Urinary bladder (tissue), 4 donors: ENCODE measurements around the gene GNA12. TPM values are rescaled to one million over a fixed set of nuclear protein-coding genes. Genes with fewer than 3 reads are reported as not detected.
"Not testable (repeated sequence)": the region's sequence is repeated elsewhere in the genome, so short reads cannot be mapped to it uniquely, and the experiment has no call there.

ENCODE experiments used
- DNase-seq: peaks from one replicate; pipeline ENCODE4 v3.0.0-alpha.2; 2015; ENCODE audit errors: extremely low spot score
- H3K27ac ChIP-seq: one replicate; pipeline ENCODE4 v1.5.1; 2013; ENCODE audit warnings: low read depth, mild to moderate bottlenecking, moderate library complexity
- H3K36me3 ChIP-seq: one replicate; pipeline ENCODE4 v1.6.1; 2013; ENCODE audit warnings: mild to moderate bottlenecking, moderate library complexity; ENCODE audit not compliant: insufficient read depth
- H3K4me1 ChIP-seq: one replicate; pipeline ENCODE4 v1.6.1; 2013; ENCODE audit warnings: mild to moderate bottlenecking, moderate library complexity; ENCODE audit not compliant: insufficient read depth
- H3K4me3 ChIP-seq: one replicate; pipeline ENCODE4 v1.5.1; 2013; ENCODE audit warnings: low read depth, low read length
- WGBS: extraction: QIAGEN DNeasy Blood & Tissue Kit; methylation state at CpG from one replicate; pipeline ENCODE4 v1.1.7; 2013; 5-methylcytosine and 5-hydroxymethylcytosine counted together
- polyA plus RNA-seq: library from polyadenylated mRNA; stranded (reverse); fragments of 200-250 nt; gene quantifications from one replicate; pipeline ENCODE4 v1.2.3, GENCODE V29; 2013
- total RNA-seq: library from RNA; depleted of rRNA; stranded (reverse); fragments of >200 nt; gene quantifications from one replicate; pipeline ENCODE4 v1.2.3, GENCODE V29; 2014
- donor health status: healthy with polysubstance abuse.
- donor health status: healthy.

GNA12 gene
- total and polyA plus RNA-seq, 2 donors = 22.1 to 62.6 TPM

GRCh38 chr7:2757904-2758672 is 86.0 kb downstream of the GNA12 start:
- Histone ChIP-seq H3K4me1 (peaks cover 3% of the 10 kb centered on the region), H3K4me3 (no peak overlapping the region), H3K36me3 (no peaks in the 10 kb centered on the region), H3K27ac (peak overlapping the region; percentile 78)
- DNase-seq = peak; percentile 81
- WGBS = 19% methylated on average over 12 of the region's 12 CpGs

GRCh38 chr7:2757361-2757903 is 86.7 kb downstream of the GNA12 start:
- no peak overlapping the region for H3K4me3 ChIP-seq
- no peak overlapping the region for H3K27ac ChIP-seq
- WGBS = 28% methylated on average over 11 of the region's 11 CpGs
- H3K36me3 ChIP-seq = no peaks in the 10 kb centered on the region
- no peak for DNase-seq
- peaks cover 3% of the 10 kb centered on the region for H3K4me1 ChIP-seq

GRCh38 chr7:2755531-2755930 is 88.6 kb downstream of the GNA12 start:
- H3K27ac ChIP-seq = no peak overlapping the region

GRCh38 chr7:2754912-2755311 is 89.2 kb downstream of the GNA12 start:
- no peak for DNase-seq
- WGBS = 96% methylated on average over 10 of the region's 10 CpGs
- H3K4me1 ChIP-seq = peaks cover 3% of the 10 kb centered on the region

More at GRCh38 chr7:2755531-2755930, 88.6 kb downstream of the GNA12 start:
- H3K4me1 ChIP-seq = peaks cover 3% of the 10 kb centered on the region
- no peaks in the 10 kb centered on the region for H3K36me3 ChIP-seq
- H3K4me3 ChIP-seq = no peak overlapping the region
- no peak for DNase-seq

GRCh38 chr7:2754086-2754485 is 90.0 kb downstream of the GNA12 start:
- 85% methylated on average over 5 of the region's 5 CpGs for WGBS
- H3K36me3 ChIP-seq = no peaks in the 10 kb centered on the region
- DNase-seq = no peak
- peaks cover 3% of the 10 kb centered on the region for H3K4me1 ChIP-seq
- H3K4me3 ChIP-seq = no peak overlapping the region
- H3K27ac ChIP-seq = no peak overlapping the region

More at GRCh38 chr7:2754912-2755311, 89.2 kb downstream of the GNA12 start:
- no peaks in the 10 kb centered on the region for H3K36me3 ChIP-seq
- no peak overlapping the region for H3K27ac ChIP-seq
- no peak overlapping the region for H3K4me3 ChIP-seq

GRCh38 chr7:2753148-2753547 is 91.0 kb downstream of the GNA12 start:
- DNase-seq = no peak
- Histone ChIP-seq H3K4me1 (peaks cover 3% of the 10 kb centered on the region), H3K27ac (no peak overlapping the region), H3K4me3 (no peak overlapping the region), H3K36me3 (no peaks in the 10 kb centered on the region)
- 99% methylated on average over 3 of the region's 3 CpGs for WGBS

- Histone ChIP-seq H3K36me3 (no peaks in the 10 kb centered on the region), H3K27ac (no peak overlapping the region), H3K4me3 (no peak overlapping the region), H3K4me1 (no peaks in the 10 kb centered on the region)
- DNase-seq = no peak
- 65% methylated on average over 5 of the region's 5 CpGs for whole genome bisulfite sequencing
Observed at GRCh38 chr7:2751086-2751485, 93.0 kb downstream of the GNA12 start.

GRCh38 chr7:2750004-2750407 is 94.1 kb downstream of the GNA12 start:
- Histone ChIP-seq H3K4me3 (no peak overlapping the region), H3K4me1 (no peaks in the 10 kb centered on the region), H3K36me3 (no peaks in the 10 kb centered on the region), H3K27ac (no peak overlapping the region)
- no peak for DNase-seq
- WGBS = 60% methylated on average over 5 of the region's 5 CpGs

- not testable (repeated sequence) for H3K4me3 ChIP-seq, H3K27ac ChIP-seq, DNase-seq, H3K36me3 ChIP-seq, H3K4me1 ChIP-seq
Observed at GRCh38 chr7:2748684-2749083, 95.4 kb downstream of the GNA12 start.

GRCh38 chr7:2743523-2744185 is 100.5 kb downstream of the GNA12 start:
- H3K27ac ChIP-seq, H3K36me3 ChIP-seq, H3K4me3 ChIP-seq, DNase-seq, H3K4me1 ChIP-seq: not testable (repeated sequence)
- WGBS = 89% methylated on average over 20 of the region's 20 CpGs

GRCh38 chr7:2738766-2739549 is 105.2 kb downstream of the GNA12 start:
- no peak for DNase-seq
- H3K36me3 ChIP-seq = no peaks in the 10 kb centered on the region
- WGBS = 89% methylated on average over 19 of the region's 19 CpGs

GRCh38 chr7:2737771-2738540 is 106.2 kb downstream of the GNA12 start:
- Histone ChIP-seq H3K36me3 (no peaks in the 10 kb centered on the region), H3K4me3 (no peak overlapping the region), H3K4me1 (no peaks in the 10 kb centered on the region), H3K27ac (no peak overlapping the region)
- no peak for DNase-seq
- whole genome bisulfite sequencing = 30% methylated on average over 18 of the region's 18 CpGs

More at GRCh38 chr7:2738766-2739549, 105.2 kb downstream of the GNA12 start:
- H3K4me3 ChIP-seq = no peak overlapping the region
- H3K27ac ChIP-seq = no peak overlapping the region
- H3K4me1 ChIP-seq = no peaks in the 10 kb centered on the region
